Gastrocnemius medialis (tissue), 4 donors: ENCODE results near the gene ADIPOR2. TPM values are rescaled to one million over a fixed set of nuclear protein-coding genes. Genes with fewer than 3 reads are reported as not detected.

Experiments
- ATAC-seq, 2 donors: fragments of 150-250 bp; one replicate each; pipeline ENCODE4 v1.9.1; 2016
- DNase-seq, 2 donors: peaks; one replicate each; pipeline ENCODE4 v3.0.0-alpha.2; 2019
- H3K27ac ChIP-seq, 4 donors: fragments of 200-600 bp; sonication (generic); 1 replicate in 1 of 4; 2 replicates in 3 of 4; pipeline ENCODE4 v1.5.1; 2016 to 2018; ENCODE audit warnings: mild to moderate bottlenecking in 2 of 4, moderate library complexity in 1 of 4
- H3K27me3 ChIP-seq, 3 donors: fragments of 200-600 bp; sonication (generic) in 2 of 3; 1 replicate in 1 of 3; 2 replicates in 2 of 3; pipeline versions ENCODE4 v1.5.1 to v1.6.0; 2016 to 2019; ENCODE audit warnings: mild to moderate bottlenecking in 1 of 3, moderate library complexity in 1 of 3
- H3K36me3 ChIP-seq, 2 donors: fragments of 200-600 bp; sonication (generic) in 1 of 2; one replicate each; pipeline ENCODE4 v1.5.1; 2017 to 2018
- H3K4me1 ChIP-seq, 2 donors: fragments of 200-600 bp; sonication (generic) in 1 of 2; one replicate each; pipeline ENCODE4 v1.5.1; 2016 to 2017; ENCODE audit warnings: mild to moderate bottlenecking in 2 of 2
- H3K4me3 ChIP-seq, 4 donors: fragments of 200-600 bp; sonication (generic) in 3 of 4; 1 replicate in 1 of 4; 2 replicates in 3 of 4; pipeline ENCODE4 v1.5.1; 2016 to 2019; ENCODE audit warnings: mild to moderate bottlenecking in 2 of 4
- H3K9me3 ChIP-seq, 3 donors: fragments of 200-600 bp; sonication (generic) in 2 of 3; 1 replicate in 1 of 3; 2 replicates in 2 of 3; pipeline ENCODE4 v1.5.1; 2016 to 2019
- POLR2A ChIP-seq, 2 donors: fragments of 450-650 bp; IDR thresholded peaks; one replicate each; pipeline ENCODE4 v1.6.1; 2017; ENCODE audit warnings: antibody characterized with exemption in 2 of 2, mild to moderate bottlenecking in 2 of 2, moderate library complexity in 2 of 2
- in situ Hi-C, 4 donors: fragments of 200-750 bp; cut with MboI; loops; one replicate each; pipeline versions ENCODE4 v1.15.0 to v1.8.0; 2017; ENCODE audit warnings: low sequenced_read_pairs in 4 of 4
- intact Hi-C: fragments of 100-400 bp; cut with DNase I; formaldehyde crosslinking; loops from one replicate; pipeline ENCODE4 v1.15.1; 2023; ENCODE audit warnings: low total_unique reads
- total RNA-seq, 4 donors: library from RNA; depleted of rRNA; stranded (reverse); fragments of >200 nt; gene quantifications; one replicate each; pipeline versions ENCODE4 v1.1.0 to v1.2.3, GENCODE V29; 2016
- TF ChIP-seq, protein P1 (sequence below), 5 experiments: fragments of 450-650 bp in 3 of 5; fragments of 200-600 bp in 2 of 5; sonication (generic) in 2 of 5; IDR thresholded peaks in 4 of 5; conservative IDR thresholded peaks in 1 of 5; 1 replicate in 4 of 5; 2 replicates in 1 of 5; pipeline ENCODE4 v1.5.1; 2016 to 2019; ENCODE audit warnings: antibody characterized with exemption in 5 of 5, mild to moderate bottlenecking in 3 of 5, moderate library complexity in 3 of 5

The ADIPOR2 gene
- total RNA-seq, 4 donors from 2014 or later = 18.9 to 47.4 (median 25.1) TPM

DNA sequence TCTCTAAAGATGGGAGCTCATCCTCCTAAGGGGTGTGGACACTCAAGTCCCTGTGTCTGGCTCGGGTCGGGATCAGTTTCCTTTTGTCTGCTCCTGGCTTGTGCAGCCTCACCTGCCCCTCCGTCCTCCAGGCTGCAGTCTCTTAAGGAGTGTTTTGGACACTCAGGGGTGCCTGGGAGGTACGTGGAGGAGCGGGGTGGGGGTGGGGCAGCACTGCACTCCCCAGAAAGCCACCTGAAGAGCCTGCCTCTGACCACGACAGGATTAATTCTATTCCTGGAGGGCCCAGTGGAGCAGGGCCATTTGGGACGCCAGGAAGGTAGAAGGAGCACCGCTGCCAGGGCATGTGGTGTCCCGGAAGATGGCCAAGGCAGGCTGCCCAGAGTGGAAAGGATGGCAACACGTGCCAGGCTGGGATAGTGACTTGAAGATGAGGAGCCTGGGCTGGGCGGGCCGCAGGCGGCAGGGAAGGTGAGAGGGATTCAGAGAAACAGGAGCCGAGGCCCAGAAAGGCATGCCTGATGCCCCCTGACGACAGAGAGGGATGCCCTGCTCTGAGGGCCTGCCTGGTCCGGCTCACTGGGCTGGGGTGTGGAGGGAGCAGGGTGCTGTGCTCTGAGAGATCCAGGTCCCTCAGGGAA lies 114.7 kb downstream of the ADIPOR2 start:
- TF ChIP-seq, protein P1, sequence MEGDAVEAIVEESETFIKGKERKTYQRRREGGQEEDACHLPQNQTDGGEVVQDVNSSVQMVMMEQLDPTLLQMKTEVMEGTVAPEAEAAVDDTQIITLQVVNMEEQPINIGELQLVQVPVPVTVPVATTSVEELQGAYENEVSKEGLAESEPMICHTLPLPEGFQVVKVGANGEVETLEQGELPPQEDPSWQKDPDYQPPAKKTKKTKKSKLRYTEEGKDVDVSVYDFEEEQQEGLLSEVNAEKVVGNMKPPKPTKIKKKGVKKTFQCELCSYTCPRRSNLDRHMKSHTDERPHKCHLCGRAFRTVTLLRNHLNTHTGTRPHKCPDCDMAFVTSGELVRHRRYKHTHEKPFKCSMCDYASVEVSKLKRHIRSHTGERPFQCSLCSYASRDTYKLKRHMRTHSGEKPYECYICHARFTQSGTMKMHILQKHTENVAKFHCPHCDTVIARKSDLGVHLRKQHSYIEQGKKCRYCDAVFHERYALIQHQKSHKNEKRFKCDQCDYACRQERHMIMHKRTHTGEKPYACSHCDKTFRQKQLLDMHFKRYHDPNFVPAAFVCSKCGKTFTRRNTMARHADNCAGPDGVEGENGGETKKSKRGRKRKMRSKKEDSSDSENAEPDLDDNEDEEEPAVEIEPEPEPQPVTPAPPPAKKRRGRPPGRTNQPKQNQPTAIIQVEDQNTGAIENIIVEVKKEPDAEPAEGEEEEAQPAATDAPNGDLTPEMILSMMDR (IDR thresholded peaks at IDR 0.05 in 4 of 5, conservative IDR thresholded peaks at IDR 0.05 in 1 of 5) = no peak
- no peak for TF ChIP-seq POLR2A (IDR thresholded peaks at IDR 0.05)
- Histone ChIP-seq H3K36me3 (no peaks in the 10 kb centered on the region), H3K27ac (peak overlapping the region; percentile 69 to 80 (median 76)), H3K4me1 (peaks cover 10 to 16% of the 10 kb centered on the region in 2 donors), H3K4me3 (no peak overlapping the region), H3K9me3 (no peaks in the 10 kb centered on the region), H3K27me3 (no peaks in the 10 kb centered on the region)
- in situ Hi-C loops (loop anchor here in 2 of 4 donors (25.0 kb wide), 2 partner anchors 482 to 782 kb away; no protein-coding TSS in a partner anchor), intact Hi-C loops (loop anchor here (1.0 to 2.0 kb wide), 2 partner anchors 26 to 199 kb away; partner anchors contain the start of gene DCP1B)
- ATAC-seq (peak; percentile 80 to 91), DNase-seq (peak; percentile 85 to 89)

DNA sequence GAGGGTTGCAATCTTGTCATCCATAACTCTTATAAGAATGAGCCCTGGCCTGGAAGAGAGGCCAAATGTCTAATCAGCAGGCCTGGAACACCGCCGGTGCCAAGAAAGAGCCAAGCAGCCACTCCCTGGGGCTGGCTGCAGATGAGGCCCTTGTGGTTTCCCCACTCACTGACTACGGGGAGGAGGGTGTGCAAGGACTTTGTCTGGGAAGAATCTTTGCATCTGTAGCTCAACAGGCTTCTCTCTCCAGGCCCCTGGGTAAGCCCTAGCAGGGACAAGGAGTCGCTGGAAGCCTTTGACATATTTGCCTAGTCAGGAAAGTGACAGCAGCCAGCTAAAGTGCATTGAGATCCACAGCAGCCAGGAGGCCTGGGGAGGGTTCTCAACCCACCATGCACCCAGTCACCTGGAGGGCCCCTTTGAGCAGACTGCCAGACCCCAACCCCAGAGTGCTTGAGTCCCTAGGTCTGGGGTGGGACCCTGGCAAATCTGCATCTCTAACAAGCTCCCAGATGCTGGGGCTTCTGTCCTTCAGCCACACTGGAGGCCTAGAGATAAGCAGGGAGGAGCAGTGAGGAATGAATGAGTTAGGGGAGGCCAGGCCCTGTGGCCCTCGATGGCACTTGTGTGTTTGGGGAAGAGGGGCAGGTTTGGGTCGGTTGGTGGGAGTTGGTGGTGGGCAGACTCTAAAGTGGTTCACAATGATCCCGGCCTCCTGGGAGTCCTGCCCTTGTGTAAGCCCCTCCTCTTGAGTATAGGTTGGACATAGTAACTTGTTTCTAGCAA lies 115.6 kb downstream of the ADIPOR2 start:
- intact Hi-C loops = no loop called here
- in situ Hi-C loops = loop anchor here in 2 of 4 donors (25.0 kb wide), 2 partner anchors 481 to 781 kb away; no protein-coding TSS in a partner anchor

DNA sequence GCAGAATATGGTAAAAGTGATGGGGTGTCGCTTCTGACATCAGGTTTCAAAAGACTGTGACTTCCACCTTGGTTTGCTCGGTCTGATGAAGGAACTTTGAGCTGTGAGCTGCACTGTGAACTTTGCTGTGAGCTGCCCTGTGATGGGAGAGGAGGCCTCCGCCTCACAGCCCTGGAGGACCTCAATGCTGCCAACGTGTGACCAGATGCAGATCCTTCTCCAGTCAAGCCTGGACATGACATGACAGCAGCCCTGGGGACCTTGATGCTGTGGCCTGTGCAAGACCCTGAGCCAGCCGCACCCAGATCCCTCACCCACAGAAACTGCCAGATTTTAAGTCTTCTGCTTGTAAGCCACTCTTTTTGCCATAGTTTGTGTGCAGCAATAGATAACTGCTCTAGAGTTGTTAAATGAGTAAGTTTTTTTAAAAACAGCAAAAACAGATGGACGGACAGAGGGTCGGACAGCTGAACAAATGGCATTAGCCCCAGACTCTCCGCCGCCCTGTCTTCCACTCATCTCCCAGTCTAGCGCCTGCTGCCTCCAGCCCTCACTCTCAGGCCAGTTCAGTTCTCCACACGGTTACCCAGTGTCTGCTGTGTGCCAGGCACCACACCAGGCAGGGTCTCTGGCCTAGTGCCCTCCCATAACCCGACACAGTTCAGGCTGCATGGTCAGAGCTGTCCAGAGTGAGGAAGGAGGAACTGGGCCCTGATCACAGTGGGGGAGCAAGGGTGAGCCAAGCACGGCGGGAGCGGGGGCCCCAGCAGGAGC lies 116.4 kb downstream of the ADIPOR2 start:
- Histone ChIP-seq H3K4me3 (no peak overlapping the region), H3K27ac (no peak overlapping the region), H3K36me3 (no peaks in the 10 kb centered on the region), H3K4me1 (peaks cover 10 to 16% of the 10 kb centered on the region in 2 donors), H3K27me3 (no peaks in the 10 kb centered on the region), H3K9me3 (no peaks in the 10 kb centered on the region)
- in situ Hi-C loops = loop anchor here in 2 of 4 donors (25.0 kb wide), 2 partner anchors 480 to 780 kb away; no protein-coding TSS in a partner anchor
- ATAC-seq (no peak), DNase-seq (no peak)
- TF ChIP-seq POLR2A (IDR thresholded peaks at IDR 0.05) = no peak
- TF ChIP-seq, protein P1 (IDR thresholded peaks at IDR 0.05 in 4 of 5, conservative IDR thresholded peaks at IDR 0.05 in 1 of 5) = no peak
- intact Hi-C loops = no loop called here

More for the DNA sequence above, 115.6 kb downstream of the ADIPOR2 start:
- peaks cover 10 to 16% of the 10 kb centered on the region in 2 donors for H3K4me1 ChIP-seq
- H3K27ac ChIP-seq = peak overlapping the region; percentile 69 to 80 (median 76)
- H3K36me3 ChIP-seq = no peaks in the 10 kb centered on the region
- ATAC-seq = peak in 1 of 2 donors; percentile 30
- peak in 1 of 2 donors; percentile 36 for DNase-seq
- no peak for TF ChIP-seq POLR2A (IDR thresholded peaks at IDR 0.05)
- no peak overlapping the region for H3K4me3 ChIP-seq
- no peaks in the 10 kb centered on the region for H3K9me3 ChIP-seq
- no peaks in the 10 kb centered on the region for H3K27me3 ChIP-seq

DNA sequence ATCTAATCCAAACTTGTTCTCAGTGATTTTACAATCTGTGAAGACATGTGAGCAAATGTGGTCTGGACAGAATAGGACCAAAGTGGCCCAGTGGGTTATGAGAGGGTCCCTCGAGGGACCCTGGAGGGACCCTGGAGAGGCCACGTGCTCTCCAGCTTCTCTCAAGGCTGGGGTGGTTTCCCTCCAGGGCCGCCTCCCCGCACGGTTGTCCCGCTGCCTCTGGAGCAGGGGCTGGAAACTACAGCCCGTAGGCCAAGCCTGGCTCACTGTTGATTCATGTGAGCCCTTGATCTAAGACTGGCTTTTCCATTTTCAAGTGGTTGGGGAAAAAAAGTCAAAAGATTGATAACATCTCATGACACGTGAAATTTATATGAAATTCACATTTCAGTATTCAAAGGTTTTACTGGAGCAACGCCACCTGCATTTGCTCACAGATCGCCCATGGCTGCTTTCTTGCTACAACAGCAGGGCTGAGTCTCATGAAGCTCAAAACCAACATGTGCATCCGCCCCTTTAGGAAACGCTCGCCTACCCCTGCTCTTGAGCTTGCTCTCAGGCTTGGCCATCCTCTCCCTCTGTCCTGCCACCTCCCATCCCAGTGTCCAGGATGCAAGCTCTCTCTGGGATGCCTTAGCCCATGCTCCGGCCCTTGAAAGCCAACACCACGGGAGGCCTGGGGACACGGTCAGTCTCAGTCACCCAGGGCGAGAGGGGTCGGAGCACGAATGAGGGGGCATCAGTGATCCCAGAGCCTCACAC lies 117.3 kb downstream of the ADIPOR2 start:
- Histone ChIP-seq H3K4me1 (peaks cover 10 to 16% of the 10 kb centered on the region in 2 donors), H3K36me3 (no peaks in the 10 kb centered on the region), H3K27ac (no peak overlapping the region), H3K4me3 (no peak overlapping the region), H3K27me3 (no peaks in the 10 kb centered on the region), H3K9me3 (no peaks in the 10 kb centered on the region)
- intact Hi-C loops (no loop called here), in situ Hi-C loops (loop anchor here in 2 of 4 donors (25.0 kb wide), 2 partner anchors 479 to 779 kb away; no protein-coding TSS in a partner anchor)
- no peak for DNase-seq
- ATAC-seq = no peak
- TF ChIP-seq, protein P1 (IDR thresholded peaks at IDR 0.05 in 4 of 5, conservative IDR thresholded peaks at IDR 0.05 in 1 of 5) = no peak
- no peak for TF ChIP-seq POLR2A (IDR thresholded peaks at IDR 0.05)
